RWPE2 (cell line): ENCODE measurements around the gene HELZ.
A peak's percentile ranks its signal among the peaks of the same experiment; 100 is the strongest.
"Not testable (repeated sequence)": the region's sequence is repeated elsewhere in the genome, so short reads cannot be mapped to it uniquely, and the experiment has no call there.

Experiments
- ATAC-seq: fragments of 200-7000 bp; cut with Tn5 transposase; 3 replicates; pipeline ENCODE4 v1.9.1; 2021; ENCODE audit warnings: low read depth
- DNase-seq: peaks from one replicate; pipeline ENCODE4 v3.0.0-alpha.2; 2020; ENCODE audit warnings: low spot score
- H3K27ac ChIP-seq: fragments of 450-650 bp; 2 replicates; pipeline ENCODE4 v1.5.1; 2017; ENCODE audit warnings: mild to moderate bottlenecking; ENCODE audit not compliant: poor library complexity, severe bottlenecking
- H3K27me3 ChIP-seq: fragments of 250-450 bp; sonication (Bioruptor Pico); 2 replicates; pipeline ENCODE4 v1.5.1; 2021; ENCODE audit warnings: mild to moderate bottlenecking, moderate library complexity; ENCODE audit not compliant: insufficient read depth, poor library complexity, severe bottlenecking
- H3K36me3 ChIP-seq: fragments of 250-450 bp; sonication (Bioruptor Pico); 2 replicates; pipeline ENCODE4 v1.5.1; 2020; ENCODE audit warnings: low read depth, mild to moderate bottlenecking, moderate library complexity
- H3K4me1 ChIP-seq: fragments of 250-450 bp; sonication (Bioruptor Pico); 2 replicates; pipeline ENCODE4 v1.5.1; 2021; ENCODE audit warnings: mild to moderate bottlenecking, moderate library complexity; ENCODE audit not compliant: insufficient read depth, poor library complexity, severe bottlenecking
- H3K4me3 ChIP-seq: fragments of 250-450 bp; sonication (Bioruptor Pico); 2 replicates; pipeline ENCODE4 v1.5.1; 2021; ENCODE audit warnings: mild to moderate bottlenecking, moderate library complexity; ENCODE audit not compliant: severe bottlenecking
- H3K9me3 ChIP-seq: fragments of 250-450 bp; sonication (Bioruptor Pico); 2 replicates; pipeline ENCODE4 v1.5.1; 2021; ENCODE audit warnings: mild to moderate bottlenecking, moderate library complexity; ENCODE audit not compliant: severe bottlenecking
- TF ChIP-seq, protein P1 (sequence below): fragments of 450-650 bp; IDR thresholded peaks from one replicate; pipeline ENCODE4 v1.5.1; 2017; ENCODE audit warnings: mild to moderate bottlenecking, moderate library complexity; ENCODE audit not compliant: poor library complexity, severe bottlenecking

Gene HELZ

DNA sequence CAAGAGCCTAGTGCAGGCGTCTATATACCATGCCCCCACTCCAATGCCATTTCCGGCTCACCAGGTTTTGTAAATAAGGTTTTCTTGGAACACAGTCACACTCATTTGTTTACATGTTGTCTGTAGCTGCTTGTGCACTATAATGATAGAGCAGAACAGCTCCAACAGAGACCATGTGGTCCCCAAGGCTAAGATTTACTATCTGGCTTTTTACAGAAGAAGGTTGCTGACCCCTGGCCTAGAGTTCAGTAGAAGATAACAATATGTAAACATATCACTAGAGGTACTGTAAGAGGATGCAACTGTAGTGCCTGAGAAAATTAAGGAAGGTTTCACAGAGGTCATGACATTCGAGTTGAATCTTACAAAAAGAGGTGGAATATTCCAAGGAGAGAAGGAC is 134.4 kb downstream of the HELZ start:
- Histone ChIP-seq H3K27ac (no peak overlapping the region), H3K9me3 (no peaks in the 10 kb centered on the region), H3K4me3 (no peak overlapping the region), H3K36me3 (peaks cover 93% of the 10 kb centered on the region), H3K27me3 (no peaks in the 10 kb centered on the region), H3K4me1 (no peaks in the 10 kb centered on the region)
- TF ChIP-seq, protein P1, sequence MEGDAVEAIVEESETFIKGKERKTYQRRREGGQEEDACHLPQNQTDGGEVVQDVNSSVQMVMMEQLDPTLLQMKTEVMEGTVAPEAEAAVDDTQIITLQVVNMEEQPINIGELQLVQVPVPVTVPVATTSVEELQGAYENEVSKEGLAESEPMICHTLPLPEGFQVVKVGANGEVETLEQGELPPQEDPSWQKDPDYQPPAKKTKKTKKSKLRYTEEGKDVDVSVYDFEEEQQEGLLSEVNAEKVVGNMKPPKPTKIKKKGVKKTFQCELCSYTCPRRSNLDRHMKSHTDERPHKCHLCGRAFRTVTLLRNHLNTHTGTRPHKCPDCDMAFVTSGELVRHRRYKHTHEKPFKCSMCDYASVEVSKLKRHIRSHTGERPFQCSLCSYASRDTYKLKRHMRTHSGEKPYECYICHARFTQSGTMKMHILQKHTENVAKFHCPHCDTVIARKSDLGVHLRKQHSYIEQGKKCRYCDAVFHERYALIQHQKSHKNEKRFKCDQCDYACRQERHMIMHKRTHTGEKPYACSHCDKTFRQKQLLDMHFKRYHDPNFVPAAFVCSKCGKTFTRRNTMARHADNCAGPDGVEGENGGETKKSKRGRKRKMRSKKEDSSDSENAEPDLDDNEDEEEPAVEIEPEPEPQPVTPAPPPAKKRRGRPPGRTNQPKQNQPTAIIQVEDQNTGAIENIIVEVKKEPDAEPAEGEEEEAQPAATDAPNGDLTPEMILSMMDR: no peak
- ATAC-seq (no peak), DNase-seq (no peak)

DNA sequence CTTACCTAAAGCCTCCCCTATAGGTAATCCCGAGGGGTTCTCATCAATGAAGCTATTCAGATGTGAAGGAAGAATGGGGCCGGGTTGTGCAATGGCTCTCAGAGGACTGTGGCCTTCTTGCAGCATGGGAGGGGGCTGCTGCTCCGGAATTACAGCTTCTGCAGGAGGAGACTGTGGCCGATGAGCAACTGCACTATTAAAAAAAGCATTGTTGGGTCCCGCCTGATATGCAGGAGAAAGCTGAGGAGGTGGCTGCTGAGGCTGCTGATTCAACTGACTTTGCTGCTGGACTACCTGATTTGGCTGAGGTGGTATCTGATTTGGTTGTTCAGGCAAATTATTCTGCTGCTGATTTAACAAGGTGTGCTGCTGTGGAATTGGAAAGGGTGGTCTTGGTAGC is 135.9 kb downstream of the HELZ start:
- no peaks in the 10 kb centered on the region for H3K9me3 ChIP-seq
- TF ChIP-seq, protein P1: no peak
- H3K27ac ChIP-seq: no peak overlapping the region
- DNase-seq (no peak), ATAC-seq (no peak)
- H3K4me1 ChIP-seq: no peaks in the 10 kb centered on the region
- peaks cover 85% of the 10 kb centered on the region for H3K36me3 ChIP-seq
- H3K27me3 ChIP-seq: no peaks in the 10 kb centered on the region
- no peak overlapping the region for H3K4me3 ChIP-seq

DNA sequence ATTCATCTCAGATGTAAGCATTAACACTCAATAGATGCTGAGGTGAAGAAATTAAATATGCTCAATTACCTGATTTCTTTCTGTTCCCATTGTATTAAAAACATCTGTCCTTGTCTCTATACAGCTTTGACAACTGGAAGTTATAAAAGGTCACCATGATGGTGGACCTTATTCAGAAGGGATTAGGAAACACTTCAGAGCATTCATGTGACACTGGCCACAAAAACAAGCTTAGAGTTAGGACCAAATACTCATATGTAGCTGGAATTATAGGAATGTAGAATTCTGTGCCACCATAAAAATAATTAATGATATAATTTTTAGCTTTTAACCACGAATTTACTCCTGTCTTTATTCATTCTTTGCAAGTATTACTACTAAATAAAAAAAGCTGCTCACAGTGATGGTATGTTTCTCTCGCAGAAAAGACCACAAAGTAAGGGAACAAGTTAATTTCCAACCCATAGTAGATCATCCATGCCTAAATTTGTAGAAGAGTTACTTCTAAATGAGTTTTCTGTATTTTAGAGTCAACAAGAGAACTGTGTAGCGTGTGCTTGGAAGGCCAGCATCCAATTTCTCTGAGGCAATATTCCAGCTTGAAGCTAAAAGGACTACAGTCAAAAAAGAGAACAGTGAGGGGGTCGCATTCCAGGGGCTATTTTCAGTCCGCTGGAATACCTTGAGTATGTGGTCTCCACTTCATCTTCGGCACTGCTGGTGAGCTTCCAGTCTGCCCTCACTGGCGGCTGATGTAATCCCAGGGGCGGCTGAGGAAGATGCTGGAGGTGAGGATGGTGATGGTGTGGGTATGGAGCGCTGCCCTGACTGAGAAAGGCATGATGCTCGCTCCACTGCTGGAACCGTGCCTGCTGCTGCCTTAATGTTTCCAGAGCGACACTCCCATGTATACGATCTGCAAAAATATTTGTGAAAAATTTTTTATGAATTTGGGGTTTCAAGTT is 136.9 kb downstream of the HELZ start:
- H3K27me3 ChIP-seq: no peaks in the 10 kb centered on the region
- no peak overlapping the region for H3K4me3 ChIP-seq
- no peaks in the 10 kb centered on the region for H3K9me3 ChIP-seq
- ATAC-seq (no peak), DNase-seq (no peak)
- no peak overlapping the region for H3K27ac ChIP-seq
- peaks cover 82% of the 10 kb centered on the region for H3K36me3 ChIP-seq
- peaks cover 3% of the 10 kb centered on the region for H3K4me1 ChIP-seq
- TF ChIP-seq, protein P1: no peak

DNA sequence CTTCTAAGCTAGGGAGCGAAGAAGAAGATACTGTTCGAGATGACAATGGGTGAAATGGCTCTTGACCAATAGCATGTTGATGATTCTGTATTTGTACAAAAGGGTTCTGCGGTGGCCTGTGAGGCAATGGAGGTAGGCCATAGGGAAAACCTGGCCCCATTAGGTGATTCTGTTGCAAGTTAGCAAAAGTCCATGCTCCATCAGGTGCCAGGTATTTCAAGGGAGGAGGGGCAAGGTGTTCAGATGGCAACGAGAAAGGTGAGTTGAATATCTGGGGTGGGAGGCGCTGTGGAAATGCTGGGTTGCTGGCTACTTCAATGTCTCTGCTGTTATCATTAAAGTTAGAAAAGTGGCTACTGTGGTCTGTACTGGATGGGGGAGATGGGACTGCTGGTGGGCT is 137.8 kb downstream of the HELZ start:
- H3K4me1 ChIP-seq: peaks cover 3% of the 10 kb centered on the region
- DNase-seq: no peak
- H3K4me3 ChIP-seq: no peak overlapping the region
- no peak for ATAC-seq
- TF ChIP-seq, protein P1: no peak
- no peaks in the 10 kb centered on the region for H3K27me3 ChIP-seq
- no peak overlapping the region for H3K27ac ChIP-seq
- no peaks in the 10 kb centered on the region for H3K9me3 ChIP-seq
- H3K36me3 ChIP-seq: peaks cover 73% of the 10 kb centered on the region

DNA sequence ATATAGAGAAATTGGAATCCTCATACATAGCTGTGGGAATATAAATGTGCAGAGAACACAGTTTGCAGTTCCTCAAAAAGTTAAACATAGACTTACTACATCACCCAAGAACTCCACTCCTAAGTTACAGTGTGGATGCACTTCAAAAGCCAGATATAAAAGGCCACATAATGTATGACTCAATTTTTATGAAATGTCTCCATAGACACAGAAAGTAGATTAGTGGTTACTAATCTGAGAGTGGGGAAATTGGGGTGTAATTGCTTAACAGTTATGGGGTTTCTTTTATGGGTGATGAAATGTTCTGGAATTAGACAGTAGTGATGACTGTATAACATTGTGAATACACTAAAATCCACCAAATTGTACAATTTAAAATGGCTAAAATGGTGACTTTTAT is 139.8 kb downstream of the HELZ start:
- H3K27ac ChIP-seq: no peak overlapping the region
- no peaks in the 10 kb centered on the region for H3K27me3 ChIP-seq
- H3K4me1 ChIP-seq: peaks cover 3% of the 10 kb centered on the region
- no peak overlapping the region for H3K4me3 ChIP-seq
- no peak for DNase-seq
- H3K36me3 ChIP-seq: peaks cover 60% of the 10 kb centered on the region
- no peaks in the 10 kb centered on the region for H3K9me3 ChIP-seq
- TF ChIP-seq, protein P1: no peak
- ATAC-seq: peak; percentile 67

DNA sequence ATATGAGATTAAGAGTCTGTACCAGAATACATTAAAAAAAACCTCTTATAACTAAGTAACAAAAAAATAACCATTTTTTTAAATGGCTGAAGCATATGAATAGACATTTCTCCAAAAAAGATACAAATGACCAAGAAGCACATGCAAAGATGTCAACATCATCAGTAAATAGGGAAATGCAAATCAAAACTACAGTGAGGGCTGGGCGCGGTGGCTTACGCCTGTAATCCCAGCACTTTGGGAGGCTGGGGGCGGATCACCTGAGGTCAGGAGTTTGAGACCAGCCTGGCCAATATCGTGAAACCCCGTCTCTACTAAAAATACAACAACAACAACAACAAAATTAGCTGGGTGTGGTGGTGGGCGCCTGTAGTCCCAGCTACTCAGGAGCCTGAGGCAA is 140.4 kb downstream of the HELZ start:
- H3K4me3 ChIP-seq, ATAC-seq, DNase-seq, H3K4me1 ChIP-seq, H3K27me3 ChIP-seq, H3K27ac ChIP-seq, H3K9me3 ChIP-seq: not testable (repeated sequence)
- peaks cover 58% of the 10 kb centered on the region for H3K36me3 ChIP-seq
